ENCODE results near the gene TMEM192.
A peak's percentile ranks its signal among the peaks of the same experiment; 100 is the strongest.
"Not testable (repeated sequence)": the region's sequence is repeated elsewhere in the genome, so short reads cannot be mapped to it uniquely, and the experiment has no call there.

Gene TMEM192

GRCh38 chr4:165131247-165131832 lies 18.7 kb upstream of the TMEM192 start:
- no peaks in the 10 kb centered on the region for H3K79me2 ChIP-seq (ENCODE audit: control insufficient read depth, low read length)
- H3K4me1 ChIP-seq (ENCODE audit: control insufficient read depth, low read length): peaks cover 23% of the 10 kb centered on the region
- no peak overlapping the region for H3K4me3 ChIP-seq (ENCODE audit: low read length)
- TF ChIP-seq EZH2phosphoT487 (IDR thresholded peaks at IDR 0.05; ENCODE audit: borderline replicate concordance, low read length) (no peak), CTCF (IDR thresholded peaks at IDR 0.05; ENCODE audit: low read depth, low read length, poor library complexity, severe bottlenecking) (peak; percentile 95)
- no peaks in the 10 kb centered on the region for H4K20me1 ChIP-seq (ENCODE audit: control insufficient read depth, insufficient read depth, low read depth, low read length)
- no peaks in the 10 kb centered on the region for H3K9me3 ChIP-seq (ENCODE audit: control insufficient read depth, insufficient read depth, low read length)
- H3K27me3 ChIP-seq (ENCODE audit: control insufficient read depth, low read length): peaks cover 5% of the 10 kb centered on the region; the same call in 1 of the 2 replicates
- H3K9me2 ChIP-seq (replicated peaks; ENCODE audit: control insufficient read depth, low read length): no peaks in the 10 kb centered on the region
- H3K27ac ChIP-seq (ENCODE audit: low read depth, low read length): no peak overlapping the region
- no peaks in the 10 kb centered on the region for H3K36me3 ChIP-seq (ENCODE audit: control insufficient read depth, low read length)
- no peaks in the 10 kb centered on the region for H3F3A ChIP-seq (ENCODE audit: control insufficient read depth, insufficient read depth)
- no peak overlapping the region for H3K4me2 ChIP-seq (ENCODE audit: low read length)

- no peaks in the 10 kb centered on the region for H3K9me3 ChIP-seq (ENCODE audit: control insufficient read depth, insufficient read depth, low read length)
- peaks cover 5% of the 10 kb centered on the region; the same call in 1 of the 2 replicates for H3K27me3 ChIP-seq (ENCODE audit: control insufficient read depth, low read length)
- no peaks in the 10 kb centered on the region for H3F3A ChIP-seq (ENCODE audit: control insufficient read depth, insufficient read depth)
- no peak overlapping the region for H3K4me3 ChIP-seq (ENCODE audit: low read length)
- no peaks in the 10 kb centered on the region for H3K79me2 ChIP-seq (ENCODE audit: control insufficient read depth, low read length)
- no peak overlapping the region for H3K4me2 ChIP-seq (ENCODE audit: low read length)
- H4K20me1 ChIP-seq (ENCODE audit: control insufficient read depth, insufficient read depth, low read depth, low read length): no peaks in the 10 kb centered on the region
- H3K36me3 ChIP-seq (ENCODE audit: control insufficient read depth, low read length): no peaks in the 10 kb centered on the region
- H3K4me1 ChIP-seq (ENCODE audit: control insufficient read depth, low read length): peaks cover 23% of the 10 kb centered on the region
- no peak for TF ChIP-seq EZH2phosphoT487 (IDR thresholded peaks at IDR 0.05; ENCODE audit: borderline replicate concordance, low read length)
- no peak for TF ChIP-seq CTCF (IDR thresholded peaks at IDR 0.05; ENCODE audit: low read depth, low read length, poor library complexity, severe bottlenecking)
- H3K27ac ChIP-seq (ENCODE audit: low read depth, low read length): no peak overlapping the region
- no peaks in the 10 kb centered on the region for H3K9me2 ChIP-seq (replicated peaks; ENCODE audit: control insufficient read depth, low read length)
Observed at GRCh38 chr4:165129924-165130323, 17.3 kb upstream of the TMEM192 start.

- H3K4me3 ChIP-seq (ENCODE audit: low read length); H3K4me1 ChIP-seq (ENCODE audit: control insufficient read depth, low read length); H3K9me2 ChIP-seq (replicated peaks; ENCODE audit: control insufficient read depth, low read length); H3K27ac ChIP-seq (ENCODE audit: low read depth, low read length); H3K4me2 ChIP-seq (ENCODE audit: low read length); H3K36me3 ChIP-seq (ENCODE audit: control insufficient read depth, low read length); H3F3A ChIP-seq (ENCODE audit: control insufficient read depth, insufficient read depth); H3K79me2 ChIP-seq (ENCODE audit: control insufficient read depth, low read length); H4K20me1 ChIP-seq (ENCODE audit: control insufficient read depth, insufficient read depth, low read depth, low read length); H3K27me3 ChIP-seq (ENCODE audit: control insufficient read depth, low read length); H3K9me3 ChIP-seq (ENCODE audit: control insufficient read depth, insufficient read depth, low read length): not testable (repeated sequence)
Observed at GRCh38 chr4:165125869-165126499, 13.3 kb upstream of the TMEM192 start.

GRCh38 chr4:165124488-165124887 lies 11.8 kb upstream of the TMEM192 start:
- Histone ChIP-seq H3K4me1 (ENCODE audit: control insufficient read depth, low read length) (no peaks in the 10 kb centered on the region), H3K9me2 (replicated peaks; ENCODE audit: control insufficient read depth, low read length) (no peaks in the 10 kb centered on the region), H3K9me3 (ENCODE audit: control insufficient read depth, insufficient read depth, low read length) (no peaks in the 10 kb centered on the region), H3K36me3 (ENCODE audit: control insufficient read depth, low read length) (no peaks in the 10 kb centered on the region), H3K4me3 (ENCODE audit: low read length) (no peak overlapping the region), H4K20me1 (ENCODE audit: control insufficient read depth, insufficient read depth, low read depth, low read length) (no peaks in the 10 kb centered on the region), H3K27me3 (ENCODE audit: control insufficient read depth, low read length) (no peaks in the 10 kb centered on the region), H3F3A (ENCODE audit: control insufficient read depth, insufficient read depth) (no peaks in the 10 kb centered on the region), H3K27ac (ENCODE audit: low read depth, low read length) (no peak overlapping the region), H3K4me2 (ENCODE audit: low read length) (no peak overlapping the region), H3K79me2 (ENCODE audit: control insufficient read depth, low read length) (no peaks in the 10 kb centered on the region)
- TF ChIP-seq EZH2phosphoT487 (IDR thresholded peaks at IDR 0.05; ENCODE audit: borderline replicate concordance, low read length): no peak
- TF ChIP-seq CTCF (IDR thresholded peaks at IDR 0.05; ENCODE audit: low read depth, low read length, poor library complexity, severe bottlenecking): no peak
